Measurements from ENCODE around the gene DUSP12. TPM values are rescaled to one million over a fixed set of nuclear protein-coding genes. Genes with fewer than 3 reads are reported as not detected.
"Not testable (repeated sequence)": the region's sequence is repeated elsewhere in the genome, so short reads cannot be mapped to it uniquely, and the experiment has no call there.

Gene DUSP12
- total RNA-seq, 1 experiment from 2014 or later: 63.6 TPM

DNA sequence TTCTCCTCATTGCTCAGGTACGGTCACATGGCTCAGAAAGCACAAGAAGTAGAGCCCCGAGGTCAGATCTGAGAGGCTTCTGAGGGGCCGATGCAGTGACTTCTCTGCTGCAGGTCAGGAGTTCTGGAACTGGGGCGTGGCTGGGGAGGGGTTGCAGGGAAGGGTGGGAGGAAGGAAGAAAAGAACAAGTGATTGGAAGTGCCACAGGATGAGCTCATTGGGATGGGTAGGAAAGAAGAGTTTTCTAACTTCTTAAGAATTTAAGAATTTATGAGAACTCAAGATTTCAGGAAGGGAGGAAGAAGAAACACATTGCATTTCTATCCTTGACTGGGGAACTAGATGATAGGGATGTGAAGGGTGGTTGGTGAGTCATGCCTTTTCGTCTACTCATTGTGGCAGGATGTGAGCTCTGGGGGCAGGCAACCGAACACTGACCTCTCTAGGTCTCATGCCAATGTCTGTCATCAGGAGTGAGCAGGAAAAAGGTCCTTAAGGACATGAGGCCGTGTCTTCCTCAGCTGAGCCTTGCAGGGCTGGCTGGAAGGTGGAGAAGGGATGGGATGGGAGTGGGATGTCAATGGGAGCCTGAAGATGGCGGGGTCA is 27.7 kb upstream of the DUSP12 start:
- TF ChIP-seq, protein P1, sequence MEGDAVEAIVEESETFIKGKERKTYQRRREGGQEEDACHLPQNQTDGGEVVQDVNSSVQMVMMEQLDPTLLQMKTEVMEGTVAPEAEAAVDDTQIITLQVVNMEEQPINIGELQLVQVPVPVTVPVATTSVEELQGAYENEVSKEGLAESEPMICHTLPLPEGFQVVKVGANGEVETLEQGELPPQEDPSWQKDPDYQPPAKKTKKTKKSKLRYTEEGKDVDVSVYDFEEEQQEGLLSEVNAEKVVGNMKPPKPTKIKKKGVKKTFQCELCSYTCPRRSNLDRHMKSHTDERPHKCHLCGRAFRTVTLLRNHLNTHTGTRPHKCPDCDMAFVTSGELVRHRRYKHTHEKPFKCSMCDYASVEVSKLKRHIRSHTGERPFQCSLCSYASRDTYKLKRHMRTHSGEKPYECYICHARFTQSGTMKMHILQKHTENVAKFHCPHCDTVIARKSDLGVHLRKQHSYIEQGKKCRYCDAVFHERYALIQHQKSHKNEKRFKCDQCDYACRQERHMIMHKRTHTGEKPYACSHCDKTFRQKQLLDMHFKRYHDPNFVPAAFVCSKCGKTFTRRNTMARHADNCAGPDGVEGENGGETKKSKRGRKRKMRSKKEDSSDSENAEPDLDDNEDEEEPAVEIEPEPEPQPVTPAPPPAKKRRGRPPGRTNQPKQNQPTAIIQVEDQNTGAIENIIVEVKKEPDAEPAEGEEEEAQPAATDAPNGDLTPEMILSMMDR (conservative IDR thresholded peaks at IDR 0.05; ENCODE audit: low read depth, low read length): no peak
- no peak for TF ChIP-seq EZH2 (IDR thresholded peaks at IDR 0.05; ENCODE audit: borderline replicate concordance, low read depth, low read length, poor library complexity, severe bottlenecking)
- no peak overlapping the region for H3K27ac ChIP-seq (ENCODE audit: low read depth, low read length, poor library complexity, severe bottlenecking)
- H3K4me3 ChIP-seq (ENCODE audit: low read depth, low read length, poor library complexity, severe bottlenecking): no peak overlapping the region
- intact Hi-C loops (cut with micrococcal nuclease; ENCODE audit: unreplicated experiment): loop anchor here (5.0 kb wide), 1 partner anchor 35 kb away; no protein-coding TSS in a partner anchor
- POLR2A ChIA-PET (ENCODE audit: low non-redundant PET): no interaction called here
- no peaks in the 10 kb centered on the region for H3K27me3 ChIP-seq (replicated peaks; ENCODE audit: insufficient read depth, low read depth, low read length, poor library complexity)
- no peak for DNase-seq (ENCODE audit: low spot score)
- BruUV-seq (replicated peaks): no TSS peak
- no peaks in the 10 kb centered on the region for H3K36me3 ChIP-seq (ENCODE audit: insufficient read depth, low read length, poor library complexity, severe bottlenecking)
- H3K9me3 ChIP-seq (ENCODE audit: low read depth, low read length, poor library complexity, severe bottlenecking): no peaks in the 10 kb centered on the region
- CTCF ChIA-PET: no interaction called here
- H3K4me1 ChIP-seq (ENCODE audit: insufficient read depth, low read length, poor library complexity, severe bottlenecking): no peaks in the 10 kb centered on the region

DNA sequence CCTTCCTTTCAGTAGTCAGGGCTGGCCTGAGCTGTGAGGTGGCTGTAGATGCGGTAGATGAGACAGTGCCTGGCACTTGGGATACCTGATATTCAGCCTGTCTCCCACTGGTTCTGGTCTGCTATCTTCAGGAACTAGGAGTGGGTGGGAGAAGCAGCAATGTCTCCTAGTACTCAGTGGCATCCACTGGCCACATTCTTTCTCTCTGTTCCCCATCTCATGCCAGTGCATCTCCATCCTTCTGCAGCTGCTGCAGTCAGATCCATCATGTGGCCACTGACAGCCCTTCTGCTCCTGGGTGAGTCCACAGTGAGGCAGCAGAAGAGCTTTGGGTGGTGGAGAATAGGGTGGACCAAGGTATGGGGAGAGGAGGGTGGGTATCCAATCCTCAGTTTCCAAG is 27.2 kb upstream of the DUSP12 start:
- intact Hi-C loops (cut with micrococcal nuclease; ENCODE audit: unreplicated experiment): loop anchor here (5.0 kb wide), 1 partner anchor 35 kb away; no protein-coding TSS in a partner anchor
- TF ChIP-seq EZH2 (IDR thresholded peaks at IDR 0.05; ENCODE audit: borderline replicate concordance, low read depth, low read length, poor library complexity, severe bottlenecking): no peak
- TF ChIP-seq, protein P1 (conservative IDR thresholded peaks at IDR 0.05; ENCODE audit: low read depth, low read length): no peak

DNA sequence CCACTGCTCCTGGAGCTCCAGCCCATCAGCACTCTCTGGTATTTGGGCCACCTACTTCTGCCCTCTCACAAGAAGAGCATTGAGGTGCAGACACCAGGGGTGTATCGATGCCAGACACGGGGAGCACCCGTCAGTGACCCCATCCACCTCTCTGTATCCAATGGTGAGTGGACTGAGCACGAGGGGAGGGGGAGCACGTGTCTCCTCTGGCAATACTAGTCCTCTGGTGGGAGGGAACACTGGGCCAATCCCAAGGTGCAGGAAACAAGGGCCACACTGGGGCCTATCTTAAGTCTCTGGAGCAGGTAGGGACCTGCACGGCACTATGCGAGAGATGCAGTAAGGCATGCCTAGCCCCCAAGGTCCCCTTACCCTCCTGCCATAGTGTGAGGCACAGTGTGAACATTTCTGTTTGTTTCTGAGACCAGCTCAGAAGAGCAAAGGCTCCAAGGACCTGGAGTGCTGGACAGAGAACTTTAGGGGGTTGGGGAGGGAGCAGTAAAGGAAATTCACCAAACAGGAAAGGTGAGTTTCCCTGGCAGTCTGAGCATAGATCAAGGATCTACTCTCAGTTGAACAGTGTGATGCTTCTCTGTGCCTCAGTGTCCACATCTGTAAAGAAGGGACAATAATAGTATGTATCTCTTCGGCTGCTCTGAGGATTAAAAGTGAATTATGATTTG is 26.0 kb upstream of the DUSP12 start:
- TF ChIP-seq EZH2 (IDR thresholded peaks at IDR 0.05; ENCODE audit: borderline replicate concordance, low read depth, low read length, poor library complexity, severe bottlenecking): no peak
- TF ChIP-seq, protein P1 (conservative IDR thresholded peaks at IDR 0.05; ENCODE audit: low read depth, low read length): no peak
- DNase-seq (ENCODE audit: low spot score): no peak
- intact Hi-C loops (cut with micrococcal nuclease; ENCODE audit: unreplicated experiment): loop anchor here (5.0 kb wide), 1 partner anchor 36 kb away; no protein-coding TSS in a partner anchor
- ChIA-PET POLR2A (ENCODE audit: low non-redundant PET) (no interaction called here), CTCF (no interaction called here)
- Histone ChIP-seq H3K27me3 (replicated peaks; ENCODE audit: insufficient read depth, low read depth, low read length, poor library complexity) (no peaks in the 10 kb centered on the region), H3K27ac (ENCODE audit: low read depth, low read length, poor library complexity, severe bottlenecking) (no peak overlapping the region), H3K9me3 (ENCODE audit: low read depth, low read length, poor library complexity, severe bottlenecking) (no peaks in the 10 kb centered on the region), H3K36me3 (ENCODE audit: insufficient read depth, low read length, poor library complexity, severe bottlenecking) (no peaks in the 10 kb centered on the region), H3K4me3 (ENCODE audit: low read depth, low read length, poor library complexity, severe bottlenecking) (no peak overlapping the region), H3K4me1 (ENCODE audit: insufficient read depth, low read length, poor library complexity, severe bottlenecking) (no peaks in the 10 kb centered on the region)
- no TSS peak for BruUV-seq (replicated peaks)

More for the DNA sequence above, 27.2 kb upstream of the DUSP12 start:
- H3K27ac ChIP-seq (ENCODE audit: low read depth, low read length, poor library complexity, severe bottlenecking): no peak overlapping the region
- no peaks in the 10 kb centered on the region for H3K27me3 ChIP-seq (replicated peaks; ENCODE audit: insufficient read depth, low read depth, low read length, poor library complexity)
- no peaks in the 10 kb centered on the region for H3K9me3 ChIP-seq (ENCODE audit: low read depth, low read length, poor library complexity, severe bottlenecking)
- H3K4me3 ChIP-seq (ENCODE audit: low read depth, low read length, poor library complexity, severe bottlenecking): no peak overlapping the region
- no peaks in the 10 kb centered on the region for H3K4me1 ChIP-seq (ENCODE audit: insufficient read depth, low read length, poor library complexity, severe bottlenecking)
- no peak for DNase-seq (ENCODE audit: low spot score)
- ChIA-PET CTCF (no interaction called here), POLR2A (ENCODE audit: low non-redundant PET) (no interaction called here)
- H3K36me3 ChIP-seq (ENCODE audit: insufficient read depth, low read length, poor library complexity, severe bottlenecking): no peaks in the 10 kb centered on the region
- BruUV-seq (replicated peaks): no TSS peak

DNA sequence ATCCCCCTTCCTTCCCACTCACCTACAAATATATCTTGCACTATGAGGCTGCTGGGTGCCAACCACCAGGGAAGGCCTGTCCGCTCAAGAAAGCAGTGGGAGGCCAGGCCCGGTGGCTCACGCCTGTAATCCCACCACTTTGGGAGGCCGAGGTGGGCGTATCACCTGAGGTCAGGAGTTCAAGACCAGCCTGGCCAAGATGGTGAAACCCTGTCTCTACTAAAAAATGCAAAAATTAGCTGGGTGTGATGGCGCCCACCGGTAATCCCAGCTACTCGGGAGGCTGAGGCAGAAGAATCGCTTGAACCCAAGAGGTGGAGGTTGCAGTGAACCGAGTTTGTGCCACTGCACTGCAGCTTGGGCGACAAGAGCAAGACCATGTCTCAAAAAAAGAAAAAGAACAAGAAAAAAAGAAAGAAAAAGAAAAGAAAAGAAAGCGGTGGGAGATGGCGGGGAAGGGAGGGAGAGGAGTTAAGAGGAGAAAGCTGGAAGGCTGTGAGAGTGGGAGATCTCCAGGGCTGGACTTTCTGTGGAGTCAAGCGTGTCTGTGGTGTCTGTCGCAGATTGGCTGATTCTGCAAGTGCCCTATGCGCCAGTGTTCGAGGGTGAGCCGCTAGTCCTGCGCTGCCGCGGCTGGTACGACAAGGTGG is 24.2 kb upstream of the DUSP12 start:
- CTCF ChIA-PET; H3K4me1 ChIP-seq (ENCODE audit: insufficient read depth, low read length, poor library complexity, severe bottlenecking); H3K36me3 ChIP-seq (ENCODE audit: insufficient read depth, low read length, poor library complexity, severe bottlenecking); POLR2A ChIA-PET (ENCODE audit: low non-redundant PET); DNase-seq (ENCODE audit: low spot score); BruUV-seq (replicated peaks); intact Hi-C loops (cut with micrococcal nuclease; ENCODE audit: unreplicated experiment); H3K27ac ChIP-seq (ENCODE audit: low read depth, low read length, poor library complexity, severe bottlenecking); H3K27me3 ChIP-seq (replicated peaks; ENCODE audit: insufficient read depth, low read depth, low read length, poor library complexity); H3K9me3 ChIP-seq (ENCODE audit: low read depth, low read length, poor library complexity, severe bottlenecking): not testable (repeated sequence)
- peak overlapping the region; percentile 88 for H3K4me3 ChIP-seq (ENCODE audit: low read depth, low read length, poor library complexity, severe bottlenecking)

Measured in A673 (cell line).